Measurements from ENCODE around the gene LOXL4. TPM values are rescaled to one million over a fixed set of nuclear protein-coding genes. Genes with fewer than 3 reads are reported as not detected.

Gene LOXL4
- polyA plus RNA-seq, 1 donor, result 4.0 TPM

- no peak for DNase-seq
- H3K4me3 ChIP-seq (ENCODE audit: low read length), result no peak overlapping the region
- peaks cover 6% of the 10 kb centered on the region for H3K4me1 ChIP-seq (ENCODE audit: control insufficient read depth, insufficient read depth, low read length)
- H3K36me3 ChIP-seq (ENCODE audit: control insufficient read depth, insufficient read depth, low read length), result no peaks in the 10 kb centered on the region
- H3K27me3 ChIP-seq (ENCODE audit: control insufficient read depth, insufficient read depth, low read length), result peaks cover 26% of the 10 kb centered on the region
- H3K27ac ChIP-seq (ENCODE audit: low read length), result peak overlapping the region; percentile 29
- WGBS (ENCODE audit: insufficient coverage, low lambda C conversion rate), result no CpG with 5 or more reads among the region's 13 CpGs
- no peaks in the 10 kb centered on the region for H3K9me3 ChIP-seq (ENCODE audit: control insufficient read depth, low read depth, low read length)
Measured at GRCh38 chr10:98308669-98309365, 40.8 kb upstream of the LOXL4 start.

DNA sequence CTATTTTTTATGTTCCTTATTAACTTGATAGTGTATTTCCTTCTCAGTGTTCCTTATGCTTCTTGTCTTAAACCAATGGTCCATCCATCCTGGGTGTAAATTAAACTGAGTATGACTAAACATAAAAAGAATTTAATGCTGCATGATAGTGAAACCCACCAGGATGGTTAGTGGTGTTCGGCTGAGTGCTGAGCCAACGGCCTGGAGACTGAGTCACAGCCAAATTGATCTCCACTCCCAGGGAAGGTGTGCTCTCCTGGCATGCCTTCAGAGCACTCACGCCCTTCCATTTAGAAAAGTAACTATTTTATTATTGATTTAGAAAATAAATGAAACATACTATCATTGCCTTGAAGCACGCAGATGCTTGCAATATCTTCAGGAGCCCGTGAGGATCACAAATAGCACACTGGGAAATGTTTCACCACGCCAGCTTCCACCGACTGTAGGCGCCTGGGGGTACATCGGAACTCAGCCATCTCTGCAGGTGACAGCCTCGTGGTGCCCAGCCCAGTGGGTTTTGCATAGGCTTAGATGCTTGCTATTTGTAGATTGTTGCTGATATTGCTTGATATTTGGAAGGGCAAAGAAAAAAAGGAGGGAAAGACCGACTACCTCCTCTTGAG, 40.0 kb upstream of the LOXL4 start:
- Histone ChIP-seq H3K36me3 (ENCODE audit: control insufficient read depth, insufficient read depth, low read length) (no peaks in the 10 kb centered on the region), H3K27ac (ENCODE audit: low read length) (no peak overlapping the region), H3K4me3 (ENCODE audit: low read length) (no peak overlapping the region), H3K9me3 (ENCODE audit: control insufficient read depth, low read depth, low read length) (no peaks in the 10 kb centered on the region), H3K4me1 (ENCODE audit: control insufficient read depth, insufficient read depth, low read length) (peaks cover 6% of the 10 kb centered on the region), H3K27me3 (ENCODE audit: control insufficient read depth, insufficient read depth, low read length) (peaks cover 31% of the 10 kb centered on the region)
- no peak for DNase-seq
- WGBS (ENCODE audit: insufficient coverage, low lambda C conversion rate), result no CpG with 5 or more reads among the region's 11 CpGs

DNA sequence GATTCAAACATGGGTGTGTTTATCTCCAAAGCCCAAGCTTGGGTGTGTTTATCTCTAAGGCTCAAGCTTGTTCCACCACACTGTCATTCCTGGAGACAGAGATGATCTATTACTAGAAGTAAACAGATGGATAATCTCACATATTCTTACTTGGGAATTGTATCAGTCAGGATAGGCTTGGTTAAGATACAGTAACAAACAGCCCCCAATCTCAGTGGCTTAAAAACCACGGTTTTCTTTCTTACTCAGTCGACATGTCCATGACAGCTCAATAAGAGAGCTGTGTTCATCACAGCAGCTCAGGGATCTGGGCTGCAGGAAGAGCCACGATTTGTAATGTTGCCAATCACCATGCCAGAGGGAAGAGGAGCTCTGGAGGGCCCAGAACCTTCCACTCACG, 38.5 kb upstream of the LOXL4 start:
- Histone ChIP-seq H3K4me1 (ENCODE audit: control insufficient read depth, insufficient read depth, low read length) (peaks cover 6% of the 10 kb centered on the region), H3K4me3 (ENCODE audit: low read length) (no peak overlapping the region), H3K36me3 (ENCODE audit: control insufficient read depth, insufficient read depth, low read length) (no peaks in the 10 kb centered on the region), H3K9me3 (ENCODE audit: control insufficient read depth, low read depth, low read length) (no peaks in the 10 kb centered on the region), H3K27me3 (ENCODE audit: control insufficient read depth, insufficient read depth, low read length) (peaks cover 35% of the 10 kb centered on the region), H3K27ac (ENCODE audit: low read length) (no peak overlapping the region)
- DNase-seq, result no peak
- WGBS (ENCODE audit: insufficient coverage, low lambda C conversion rate), result 83% methylated on average over 1 of the region's 4 CpGs

GRCh38 chr10:98303569-98303968, 35.6 kb upstream of the LOXL4 start:
- H3K4me1 ChIP-seq (ENCODE audit: control insufficient read depth, insufficient read depth, low read length), result no peaks in the 10 kb centered on the region
- H3K27ac ChIP-seq (ENCODE audit: low read length), result no peak overlapping the region
- no peak overlapping the region for H3K4me3 ChIP-seq (ENCODE audit: low read length)
- no peaks in the 10 kb centered on the region for H3K9me3 ChIP-seq (ENCODE audit: control insufficient read depth, low read depth, low read length)
- peaks cover 27% of the 10 kb centered on the region for H3K27me3 ChIP-seq (ENCODE audit: control insufficient read depth, insufficient read depth, low read length)
- H3K36me3 ChIP-seq (ENCODE audit: control insufficient read depth, insufficient read depth, low read length), result no peaks in the 10 kb centered on the region
- no peak for DNase-seq

DNA sequence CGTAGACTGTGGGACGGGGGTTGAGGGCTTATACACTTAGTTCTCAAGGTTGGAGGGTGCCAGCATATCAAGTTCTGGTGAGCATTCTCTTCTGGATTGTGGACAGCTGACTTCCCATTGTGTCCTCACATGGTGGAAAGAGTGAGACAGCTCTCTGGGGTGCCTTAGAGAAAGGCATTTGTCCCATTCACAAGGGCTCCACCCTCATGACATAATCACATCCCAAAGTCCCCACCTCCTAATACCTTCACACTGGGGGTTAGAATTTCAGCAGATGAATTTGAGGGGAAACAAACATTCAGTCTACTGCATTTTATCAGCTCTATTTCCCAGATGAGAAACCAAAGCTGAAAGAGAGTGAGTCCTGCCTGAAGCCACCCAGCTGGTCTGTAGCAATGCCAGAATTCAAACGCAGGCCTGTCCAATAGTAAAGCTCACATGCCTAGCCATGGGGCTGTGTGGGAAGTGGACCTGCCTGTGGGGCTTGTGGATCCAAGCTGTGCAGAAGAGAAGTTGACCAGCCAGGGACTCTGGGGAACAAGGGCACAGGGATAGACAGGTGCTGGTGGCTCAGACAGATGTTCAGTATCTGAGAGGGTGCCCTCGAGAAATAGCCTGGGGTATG, 34.9 kb upstream of the LOXL4 start:
- WGBS (ENCODE audit: insufficient coverage, low lambda C conversion rate), result 83% methylated on average over 1 of the region's 4 CpGs
- H3K36me3 ChIP-seq (ENCODE audit: control insufficient read depth, insufficient read depth, low read length), result no peaks in the 10 kb centered on the region
- no peaks in the 10 kb centered on the region for H3K9me3 ChIP-seq (ENCODE audit: control insufficient read depth, low read depth, low read length)
- H3K27ac ChIP-seq (ENCODE audit: low read length), result no peak overlapping the region
- H3K27me3 ChIP-seq (ENCODE audit: control insufficient read depth, insufficient read depth, low read length), result peaks cover 24% of the 10 kb centered on the region
- H3K4me1 ChIP-seq (ENCODE audit: control insufficient read depth, insufficient read depth, low read length), result no peaks in the 10 kb centered on the region
- no peak overlapping the region for H3K4me3 ChIP-seq (ENCODE audit: low read length)
- no peak for DNase-seq

GRCh38 chr10:98301664-98302319, 33.8 kb upstream of the LOXL4 start:
- no peak for DNase-seq
- WGBS (ENCODE audit: insufficient coverage, low lambda C conversion rate), result no CpG with 5 or more reads among the region's 9 CpGs
- H3K27ac ChIP-seq (ENCODE audit: low read length), result no peak overlapping the region
- H3K9me3 ChIP-seq (ENCODE audit: control insufficient read depth, low read depth, low read length), result no peaks in the 10 kb centered on the region
- no peaks in the 10 kb centered on the region for H3K4me1 ChIP-seq (ENCODE audit: control insufficient read depth, insufficient read depth, low read length)
- no peak overlapping the region for H3K4me3 ChIP-seq (ENCODE audit: low read length)
- no peaks in the 10 kb centered on the region for H3K36me3 ChIP-seq (ENCODE audit: control insufficient read depth, insufficient read depth, low read length)
- H3K27me3 ChIP-seq (ENCODE audit: control insufficient read depth, insufficient read depth, low read length), result peaks cover 25% of the 10 kb centered on the region

DNA sequence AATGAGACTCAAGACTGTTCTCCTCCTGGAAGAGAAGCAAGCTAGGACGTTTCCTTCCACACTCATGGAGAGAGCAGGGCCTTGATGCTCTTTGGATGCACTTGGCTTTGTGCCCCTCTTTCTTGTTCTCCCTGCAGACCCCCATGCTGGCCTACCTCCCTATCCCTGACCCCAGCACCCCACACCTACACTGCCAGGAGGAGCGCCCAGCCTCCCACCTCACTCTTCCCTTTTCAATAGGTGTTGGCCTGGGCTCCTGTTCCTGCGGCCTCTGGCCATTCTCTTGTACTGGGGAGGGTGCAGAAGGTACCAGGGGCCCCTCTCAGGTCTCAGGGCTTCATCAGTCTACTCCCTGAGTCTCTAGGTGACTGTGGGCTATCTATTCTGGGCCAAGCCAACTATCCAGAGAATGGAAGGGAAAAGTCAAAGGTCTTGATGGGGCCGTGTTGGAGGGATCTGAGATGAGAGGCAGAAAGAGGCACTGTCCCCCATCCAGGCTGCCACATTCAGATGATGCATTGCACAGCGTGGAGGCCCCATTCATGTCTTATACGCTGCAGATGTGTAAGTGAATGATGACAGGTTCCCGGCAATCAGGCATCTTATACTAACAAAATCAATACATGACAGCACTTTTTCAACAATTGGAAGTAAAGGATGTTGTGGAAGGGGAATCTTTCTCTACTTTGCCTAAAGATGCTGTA, 32.7 kb upstream of the LOXL4 start:
- Histone ChIP-seq H3K36me3 (ENCODE audit: control insufficient read depth, insufficient read depth, low read length) (no peaks in the 10 kb centered on the region), H3K27me3 (ENCODE audit: control insufficient read depth, insufficient read depth, low read length) (peaks cover 30% of the 10 kb centered on the region), H3K4me1 (ENCODE audit: control insufficient read depth, insufficient read depth, low read length) (no peaks in the 10 kb centered on the region), H3K4me3 (ENCODE audit: low read length) (no peak overlapping the region), H3K9me3 (ENCODE audit: control insufficient read depth, low read depth, low read length) (no peaks in the 10 kb centered on the region), H3K27ac (ENCODE audit: low read length) (no peak overlapping the region)
- WGBS (ENCODE audit: insufficient coverage, low lambda C conversion rate), result no CpG with 5 or more reads among the region's 7 CpGs
- no peak for DNase-seq

DNA sequence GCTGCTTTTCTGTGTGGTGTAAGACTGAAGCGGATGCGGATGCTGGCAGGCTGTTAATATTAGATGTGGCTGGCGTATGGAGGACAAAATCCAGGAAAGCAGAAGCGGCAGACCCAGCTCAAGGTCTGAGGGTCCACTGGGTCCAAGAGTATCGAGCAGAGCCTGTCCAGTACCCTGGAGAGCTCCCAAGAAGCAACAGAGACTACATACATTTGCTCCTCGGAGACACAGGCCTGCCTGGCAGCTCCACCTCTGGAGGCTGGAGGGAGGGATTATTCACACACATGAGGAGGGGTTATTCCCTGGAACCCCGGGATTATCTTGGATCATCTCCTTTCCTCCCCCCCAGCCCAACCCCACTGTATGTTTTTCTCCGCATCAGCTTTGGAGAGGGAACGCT, 31.3 kb upstream of the LOXL4 start:
- Histone ChIP-seq H3K27ac (ENCODE audit: low read length) (no peak overlapping the region), H3K9me3 (ENCODE audit: control insufficient read depth, low read depth, low read length) (no peaks in the 10 kb centered on the region), H3K4me3 (ENCODE audit: low read length) (no peak overlapping the region), H3K4me1 (ENCODE audit: control insufficient read depth, insufficient read depth, low read length) (no peaks in the 10 kb centered on the region), H3K36me3 (ENCODE audit: control insufficient read depth, insufficient read depth, low read length) (no peaks in the 10 kb centered on the region), H3K27me3 (ENCODE audit: control insufficient read depth, insufficient read depth, low read length) (peaks cover 30% of the 10 kb centered on the region)
- WGBS (ENCODE audit: insufficient coverage, low lambda C conversion rate), result no CpG with 5 or more reads among the region's 9 CpGs
- DNase-seq, result no peak

- Histone ChIP-seq H3K9me3 (ENCODE audit: control insufficient read depth, low read depth, low read length) (no peaks in the 10 kb centered on the region), H3K27me3 (ENCODE audit: control insufficient read depth, insufficient read depth, low read length) (peaks cover 21% of the 10 kb centered on the region), H3K27ac (ENCODE audit: low read length) (no peak overlapping the region), H3K4me3 (ENCODE audit: low read length) (no peak overlapping the region), H3K4me1 (ENCODE audit: control insufficient read depth, insufficient read depth, low read length) (no peaks in the 10 kb centered on the region), H3K36me3 (ENCODE audit: control insufficient read depth, insufficient read depth, low read length) (no peaks in the 10 kb centered on the region)
- WGBS (ENCODE audit: insufficient coverage, low lambda C conversion rate), result no CpG with 5 or more reads among the region's 1 CpG
- DNase-seq, result no peak
Measured at GRCh38 chr10:98296524-98296923, 28.5 kb upstream of the LOXL4 start.

DNA sequence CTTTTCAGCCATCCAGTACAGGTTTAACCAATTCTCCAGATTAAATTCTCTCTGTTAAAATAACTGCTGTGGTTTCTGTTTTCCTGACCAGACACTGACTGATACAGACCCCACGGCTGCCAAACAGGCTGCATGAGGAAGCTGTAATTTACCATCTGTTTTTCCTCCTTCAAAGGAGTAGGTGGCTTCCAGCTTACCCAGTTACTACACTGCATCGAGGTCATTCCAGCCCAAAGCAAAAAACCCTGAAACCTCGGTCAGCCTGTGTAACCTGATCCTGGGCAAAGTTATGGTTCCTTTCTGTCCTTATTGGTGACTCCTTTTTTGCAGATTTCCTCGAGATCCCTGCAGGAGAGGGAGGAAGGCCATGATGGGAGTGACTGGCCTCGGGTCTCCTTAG, 27.9 kb upstream of the LOXL4 start:
- no peak overlapping the region for H3K27ac ChIP-seq (ENCODE audit: low read length)
- H3K4me1 ChIP-seq (ENCODE audit: control insufficient read depth, insufficient read depth, low read length), result no peaks in the 10 kb centered on the region
- no peak for DNase-seq
- H3K4me3 ChIP-seq (ENCODE audit: low read length), result no peak overlapping the region
- peaks cover 22% of the 10 kb centered on the region for H3K27me3 ChIP-seq (ENCODE audit: control insufficient read depth, insufficient read depth, low read length)
- no peaks in the 10 kb centered on the region for H3K9me3 ChIP-seq (ENCODE audit: control insufficient read depth, low read depth, low read length)
- no peaks in the 10 kb centered on the region for H3K36me3 ChIP-seq (ENCODE audit: control insufficient read depth, insufficient read depth, low read length)
- WGBS (ENCODE audit: insufficient coverage, low lambda C conversion rate), result no CpG with 5 or more reads among the region's 5 CpGs

Data from large intestine (tissue), 3 donors.